Small intestine (tissue), 7 donors: Measurements from ENCODE around the gene CRYGC. TPM values are rescaled to one million over a fixed set of nuclear protein-coding genes. Genes with fewer than 3 reads are reported as not detected.
"Not testable (repeated sequence)": the region's sequence is repeated elsewhere in the genome, so short reads cannot be mapped to it uniquely, and the experiment has no call there.

Experiments used
- DNase-seq, 2 donors: peaks; one replicate each; pipeline versions ENCODE4 v3.0.0 to v3.0.0-alpha.2; 2013
- FAIRE-seq: peaks from 2 replicates; lab custom pipeline; 2012; peaks lifted over from hg19 to GRCh38; lab: Jason Lieb, UNC
- H3K27ac ChIP-seq, 3 donors: one replicate each; pipeline ENCODE4 v1.5.1; 2013; ENCODE audit warnings: low read length in 2 of 3, mild to moderate bottlenecking in 2 of 3, control low read depth in 1 of 3, inconsistent platforms in 1 of 3, low read depth in 1 of 3, moderate library complexity in 1 of 3
- H3K27me3 ChIP-seq, 3 donors: one replicate each; pipeline ENCODE4 v1.6.1; 2013; ENCODE audit warnings: low read length in 3 of 3, inconsistent platforms in 1 of 3; ENCODE audit not compliant: control insufficient read depth in 3 of 3, insufficient read depth in 3 of 3
- H3K36me3 ChIP-seq, 3 donors: one replicate each; pipeline ENCODE4 v1.6.1; 2013; ENCODE audit warnings: low read length in 3 of 3, inconsistent platforms in 1 of 3, low read depth in 1 of 3, mild to moderate bottlenecking in 1 of 3, moderate library complexity in 1 of 3; ENCODE audit not compliant: control insufficient read depth in 3 of 3, insufficient read depth in 2 of 3
- H3K4me1 ChIP-seq, 3 donors: one replicate each; pipeline ENCODE4 v1.6.1; 2013; ENCODE audit warnings: low read length in 2 of 3, inconsistent platforms in 1 of 3, low read depth in 1 of 3, mild to moderate bottlenecking in 1 of 3, moderate library complexity in 1 of 3; ENCODE audit not compliant: control insufficient read depth in 3 of 3, insufficient read depth in 2 of 3
- H3K4me3 ChIP-seq, 3 donors: one replicate each; pipeline ENCODE4 v1.5.1; 2013; ENCODE audit warnings: low read length in 3 of 3, control low read depth in 1 of 3, inconsistent platforms in 1 of 3, low read depth in 1 of 3, mild to moderate bottlenecking in 1 of 3, moderate library complexity in 1 of 3
- H3K9me3 ChIP-seq, 2 donors: one replicate each; pipeline ENCODE4 v1.6.1; 2013; ENCODE audit warnings: low read depth in 1 of 2, low read length in 1 of 2; ENCODE audit not compliant: control insufficient read depth in 2 of 2, insufficient read depth in 1 of 2
- WGBS, 3 donors: extraction: QIAGEN DNeasy Blood & Tissue Kit; methylation state at CpG; one replicate each; pipeline ENCODE4 v1.1.7; 2013; 5-methylcytosine and 5-hydroxymethylcytosine counted together
- polyA plus RNA-seq, 4 donors: library from polyadenylated mRNA; stranded (reverse) in 3 of 4; unstranded in 1 of 4; fragments of 200-250 nt in 3 of 4; fragments of 120-200 nt in 1 of 4; gene quantifications; one replicate each; pipeline versions ENCODE4 v1.2.1 to v1.2.3, GENCODE V29; 2013
- donor health status: healthy with polysubstance abuse.
- donor health status: control.
- donor health status: control.
- donor health status: Bipolar disorder and iron deficiency.
- donor health status: healthy.

CRYGC gene
- polyA plus RNA-seq, 4 donors: not detected

GRCh38 chr2:208142925-208143799 is 13.5 kb upstream of the CRYGC start:
- H3K4me1 ChIP-seq: no peaks in the 10 kb centered on the region
- H3K36me3 ChIP-seq: no peaks in the 10 kb centered on the region
- H3K27me3 ChIP-seq: no peaks in the 10 kb centered on the region
- H3K27ac ChIP-seq: no peak overlapping the region
- WGBS, 3 donors: 39 to 74% (median 48%) methylated on average over 12 to 14 of the region's 14 CpGs
- peaks cover 0 to 3% of the 10 kb centered on the region in 2 donors for H3K9me3 ChIP-seq
- DNase-seq (peak in 1 of 2 donors; percentile 15), FAIRE-seq (no peak)
- no peak overlapping the region for H3K4me3 ChIP-seq

GRCh38 chr2:208142240-208142924 is 12.8 kb upstream of the CRYGC start:
- H3K36me3 ChIP-seq: no peaks in the 10 kb centered on the region
- no peak overlapping the region for H3K4me3 ChIP-seq
- peaks cover 0 to 7% of the 10 kb centered on the region in 2 donors for H3K9me3 ChIP-seq
- DNase-seq: peak in 1 of 2 donors; percentile 38
- H3K27me3 ChIP-seq: no peaks in the 10 kb centered on the region
- H3K27ac ChIP-seq: no peak overlapping the region
- no peaks in the 10 kb centered on the region for H3K4me1 ChIP-seq
- WGBS, 3 donors: 39 to 45% (median 43%) methylated on average over 8 of the region's 8 CpGs
- no peak for FAIRE-seq

GRCh38 chr2:208139447-208139846 is 9.8 kb upstream of the CRYGC start:
- 87 to 89% (median 88%) methylated on average over 18 of the region's 18 CpGs for WGBS, 3 donors
- no peak for FAIRE-seq
- H3K9me3 ChIP-seq: peaks cover 0 to 7% of the 10 kb centered on the region in 2 donors
- H3K36me3 ChIP-seq: no peaks in the 10 kb centered on the region
- DNase-seq: no peak
- no peak overlapping the region for H3K27ac ChIP-seq
- H3K27me3 ChIP-seq: no peaks in the 10 kb centered on the region
- H3K4me3 ChIP-seq: no peak overlapping the region
- H3K4me1 ChIP-seq: peaks cover 4 to 24% (median 11%) of the 10 kb centered on the region in 3 donors

- DNase-seq, H3K27ac ChIP-seq, H3K27me3 ChIP-seq, H3K9me3 ChIP-seq, FAIRE-seq, H3K36me3 ChIP-seq, H3K4me3 ChIP-seq: not testable (repeated sequence)
- H3K4me1 ChIP-seq: peaks cover 4 to 24% (median 11%) of the 10 kb centered on the region in 3 donors
- 95 to 99% (median 96%) methylated on average over 7 of the region's 7 CpGs for WGBS, 3 donors
Observed at GRCh38 chr2:208138334-208138733, 8.7 kb upstream of the CRYGC start.

- FAIRE-seq (no peak), DNase-seq (peak in 1 of 2 donors; percentile 10)
- H3K36me3 ChIP-seq: no peaks in the 10 kb centered on the region
- no peak overlapping the region for H3K4me3 ChIP-seq
- WGBS, 3 donors: 67 to 75% (median 73%) methylated on average over 2 of the region's 2 CpGs
- peak overlapping the region in 2 of 3 donors; percentile 27 to 44 for H3K27ac ChIP-seq
- peaks cover 0 to 7% of the 10 kb centered on the region in 2 donors for H3K9me3 ChIP-seq
- H3K27me3 ChIP-seq: no peaks in the 10 kb centered on the region
- H3K4me1 ChIP-seq: peaks cover 4 to 24% (median 13%) of the 10 kb centered on the region in 3 donors
Observed at GRCh38 chr2:208136716-208137094, 7.1 kb upstream of the CRYGC start.

- peak overlapping the region; percentile 56 to 80 (median 73) for H3K27ac ChIP-seq
- peaks cover 4 to 28% (median 13%) of the 10 kb centered on the region in 3 donors for H3K4me1 ChIP-seq
- H3K9me3 ChIP-seq: peaks cover 0 to 7% of the 10 kb centered on the region in 2 donors
- FAIRE-seq (no peak), DNase-seq (peak; percentile 87 to 92)
- WGBS, 3 donors: 27 to 64% (median 53%) methylated on average over 11 of the region's 11 CpGs
- no peaks in the 10 kb centered on the region for H3K36me3 ChIP-seq
- no peak overlapping the region for H3K4me3 ChIP-seq
- H3K27me3 ChIP-seq: no peaks in the 10 kb centered on the region
Observed at GRCh38 chr2:208135794-208136715, 6.4 kb upstream of the CRYGC start.

GRCh38 chr2:208134928-208135586 is 5.4 kb upstream of the CRYGC start:
- H3K36me3 ChIP-seq: no peaks in the 10 kb centered on the region
- FAIRE-seq: no peak
- DNase-seq: peak; percentile 7 to 43
- H3K4me3 ChIP-seq: no peak overlapping the region
- WGBS, 3 donors: 22 to 38% (median 22%) methylated on average over 8 of the region's 8 CpGs
- H3K9me3 ChIP-seq: peaks cover 0 to 7% of the 10 kb centered on the region in 2 donors
- peaks cover 4 to 33% (median 13%) of the 10 kb centered on the region in 3 donors for H3K4me1 ChIP-seq
- no peaks in the 10 kb centered on the region for H3K27me3 ChIP-seq
- H3K27ac ChIP-seq: peak overlapping the region in 2 of 3 donors; percentile 73 to 80
